Liver (tissue), 3 donors: Measurements from ENCODE around the gene CHMP3.

Experiments
- ATF3 ChIP-seq: IDR thresholded peaks from 2 replicates; pipeline ENCODE4 v1.6.1; 2016; ENCODE audit warnings: antibody characterized with exemption
- CTCF ChIP-seq: fragments of 150-350 bp; IDR thresholded peaks from 2 replicates; pipeline ENCODE4 v1.5.1; 2017; ENCODE audit warnings: improper control_type of control experiment, low read depth, low read length; ENCODE audit not compliant: missing input control
- EGR1 ChIP-seq, 2 donors: IDR thresholded peaks; 2 replicates each; pipeline ENCODE4 v1.6.1; 2016 to 2018; ENCODE audit warnings: antibody characterized with exemption in 2 of 2, low read depth in 2 of 2
- FOXA1 ChIP-seq: IDR thresholded peaks from 2 replicates; pipeline ENCODE4 v1.6.1; 2016; ENCODE audit warnings: antibody characterized with exemption
- FOXA2 ChIP-seq: IDR thresholded peaks from 2 replicates; pipeline ENCODE4 v1.6.1; 2016; ENCODE audit warnings: antibody characterized with exemption
- GABPA ChIP-seq, 2 donors: IDR thresholded peaks in 1 of 2; conservative IDR thresholded peaks in 1 of 2; 2 replicates each; pipeline ENCODE4 v1.6.1; 2016; ENCODE audit warnings: antibody characterized with exemption in 2 of 2, mild to moderate bottlenecking in 1 of 2, moderate library complexity in 1 of 2
- MAX ChIP-seq: IDR thresholded peaks from 2 replicates; pipeline ENCODE4 v1.6.1; 2016; ENCODE audit warnings: antibody characterized with exemption
- REST ChIP-seq: IDR thresholded peaks from 2 replicates; pipeline ENCODE4 v1.6.1; 2016; ENCODE audit warnings: antibody characterized with exemption, mild to moderate bottlenecking
- SP1 ChIP-seq: IDR thresholded peaks from 2 replicates; pipeline ENCODE4 v1.6.1; 2018; ENCODE audit warnings: antibody characterized with exemption, mild to moderate bottlenecking
- TAF1 ChIP-seq: conservative IDR thresholded peaks from 2 replicates; pipeline ENCODE4 v1.6.1; 2016; ENCODE audit warnings: antibody characterized with exemption, mild to moderate bottlenecking
- YY1 ChIP-seq: IDR thresholded peaks from 2 replicates; pipeline ENCODE4 v1.6.1; 2016; ENCODE audit warnings: antibody characterized with exemption, mild to moderate bottlenecking
- ZBTB33 ChIP-seq: IDR thresholded peaks from 2 replicates; pipeline ENCODE4 v1.6.1; 2016; ENCODE audit warnings: antibody characterized with exemption
- donor health status: healthy.
- donor health status: healthy.

- TF ChIP-seq CTCF (no peak), YY1 (no peak), SP1 (no peak), MAX (no peak), GABPA (IDR thresholded peaks at IDR 0.05 in 1 of 2, conservative IDR thresholded peaks at IDR 0.05 in 1 of 2) (no peak), TAF1 (no peak), ZBTB33 (no peak), REST (no peak), FOXA2 (no peak), EGR1 (IDR thresholded peaks at IDR 0.05; ENCODE audit: low read depth in 2 of 2) (no peak), ATF3 (no peak), FOXA1 (no peak)
Observed at GRCh38 chr2:86461042-86461743, 102.0 kb downstream of the CHMP3 start.
